SK-N-SH (cell line): ENCODE results near the gene MAGI2. TPM values are rescaled to one million over a fixed set of nuclear protein-coding genes. Genes with fewer than 3 reads are reported as not detected.

ENCODE experiments used
- CTCF ChIA-PET: fragments of 300-600, 350-600 bp; formaldehyde crosslinking; extraction: SDS; loops from one replicate; lab custom pipeline; 2021; lab: Yijun Ruan, JAX
- POLR2A ChIA-PET: fragments of 350-600 bp; sonication (Branson Sonifier 250); formaldehyde crosslinking; extraction: SDS; loops from one replicate; lab custom pipeline; 2020; ENCODE audit warnings: antibody characterized with exemption, inconsistent platforms; lab: Yijun Ruan, JAX
- DNase-seq: peaks from one replicate; pipeline ENCODE4 v3.0.0; 2012
- H2AFZ ChIP-seq: fragments of 200-600 bp; sonication (generic); 2 replicates; pipeline ENCODE4 v1.8.1; 2016; ENCODE audit warnings: antibody characterized with exemption, mild to moderate bottlenecking, low read depth
- H3F3A ChIP-seq: fragments of 200-600 bp; sonication (generic); replicated peaks from 2 replicates; pipeline ENCODE3; 2016; ENCODE audit warnings: antibody characterized with exemption, mild to moderate bottlenecking; ENCODE audit not compliant: insufficient read depth
- H3K27ac ChIP-seq, 2 experiments: fragments of 200-500 bp in 1 of 2; fragments of 200-600 bp in 1 of 2; sonication (Bioruptor generic) in 1 of 2; sonication (generic), shearing (Covaris generic) in 1 of 2; 2 replicates each; pipeline versions ENCODE4 v1.5.1 to v1.6.1; 2014 to 2016; ENCODE audit warnings: low read depth in 2 of 2, inconsistent platforms in 1 of 2, low read length in 1 of 2, mild to moderate bottlenecking in 1 of 2, mixed read lengths in 1 of 2
- H3K27me3 ChIP-seq: fragments of 200-600 bp; sonication (generic), shearing (Covaris generic); 2 replicates; pipeline ENCODE4 v1.6.1; 2016; ENCODE audit warnings: mixed run types; ENCODE audit not compliant: insufficient read depth
- H3K36me3 ChIP-seq, 2 experiments: fragments of 200-500 bp in 1 of 2; fragments of 200-600 bp in 1 of 2; sonication (Bioruptor generic) in 1 of 2; sonication (generic) in 1 of 2; replicated peaks in 1 of 2; 2 replicates each; pipeline versions ENCODE3 to v1.5.1; 2014 to 2016; ENCODE audit warnings: low read length in 1 of 2, mild to moderate bottlenecking in 1 of 2; ENCODE audit not compliant: insufficient read depth in 2 of 2, control insufficient read depth in 1 of 2
- H3K4me1 ChIP-seq, 2 experiments: fragments of 200-500 bp in 1 of 2; fragments of 200-600 bp in 1 of 2; sonication (Bioruptor generic) in 1 of 2; sonication (generic), shearing (Covaris generic) in 1 of 2; 2 replicates each; pipeline versions ENCODE4 v1.5.1 to v1.6.1; 2014 to 2016; ENCODE audit warnings: low read depth in 1 of 2, low read length in 1 of 2, mixed run types in 1 of 2; ENCODE audit not compliant: insufficient read depth in 2 of 2, control insufficient read depth in 1 of 2
- H3K4me2 ChIP-seq: fragments of 200-600 bp; sonication (generic), shearing (Covaris generic); 2 replicates; pipeline ENCODE4 v1.6.1; 2017; ENCODE audit warnings: mixed run types
- H3K4me3 ChIP-seq, 2 experiments: fragments of 200-500 bp in 1 of 2; fragments of 200-600 bp in 1 of 2; sonication (Bioruptor generic) in 1 of 2; sonication (generic), shearing (Covaris generic) in 1 of 2; 2 replicates each; pipeline versions ENCODE4 v1.5.1 to v1.8.1; 2014 to 2016; ENCODE audit warnings: low read depth in 2 of 2, inconsistent platforms in 1 of 2, low read length in 1 of 2, mild to moderate bottlenecking in 1 of 2, mixed read lengths in 1 of 2, moderate library complexity in 1 of 2
- H3K79me2 ChIP-seq: fragments of 200-600 bp; sonication (generic); 2 replicates; pipeline ENCODE4 v1.8.1; 2017; ENCODE audit warnings: mild to moderate bottlenecking; ENCODE audit not compliant: insufficient read depth
- H3K9ac ChIP-seq: fragments of 200-600 bp; sonication (generic); 2 replicates; pipeline ENCODE4 v1.6.1; 2017; ENCODE audit warnings: mixed run types
- H3K9me2 ChIP-seq: fragments of 200-600 bp; sonication (generic); 2 replicates; pipeline ENCODE4 v1.6.1; 2017; ENCODE audit warnings: mixed run types
- H3K9me3 ChIP-seq: fragments of 200-600 bp; sonication (generic); 2 replicates; pipeline ENCODE4 v1.6.1; 2017; ENCODE audit warnings: mixed run types, mild to moderate bottlenecking, moderate library complexity
- H4K20me1 ChIP-seq: fragments of 200-600 bp; sonication (generic); 2 replicates; pipeline ENCODE4 v1.6.1; 2017; ENCODE audit warnings: mild to moderate bottlenecking, mixed run types; ENCODE audit not compliant: insufficient read depth
- FOSL2 ChIP-seq: IDR thresholded peaks from 2 replicates; pipeline ENCODE4 v1.4.0; 2012; ENCODE audit warnings: low read depth, mild to moderate bottlenecking, moderate library complexity, borderline replicate concordance
- FOXJ3 ChIP-seq: sonication (generic); formaldehyde crosslinking; IDR thresholded peaks from 2 replicates; pipeline ENCODE4 v1.5.1; 2020; ENCODE audit warnings: mild to moderate bottlenecking, missing genetic modification reagents
- GABPA ChIP-seq: IDR thresholded peaks from 2 replicates; pipeline ENCODE4 v1.4.0; 2012; ENCODE audit warnings: low read depth, mild to moderate bottlenecking
- MEF2A ChIP-seq: IDR thresholded peaks from 2 replicates; pipeline ENCODE4 v1.4.0; 2012; ENCODE audit warnings: low read depth, borderline replicate concordance
- MXI1 ChIP-seq: IDR thresholded peaks from 2 replicates; pipeline ENCODE4 v1.6.1; 2012; ENCODE audit warnings: mild to moderate bottlenecking, low read depth, low read length, improper control_type of control experiment
- NRF1 ChIP-seq: IDR thresholded peaks from 2 replicates; pipeline ENCODE4 v1.6.1; 2012; ENCODE audit warnings: low read depth, mild to moderate bottlenecking, low read length
- POLR2AphosphoS5 ChIP-seq: IDR thresholded peaks from 2 replicates; pipeline ENCODE4 v1.6.1; 2012; ENCODE audit warnings: low read depth, low read length
- RAD21 ChIP-seq: IDR thresholded peaks from 2 replicates; pipeline ENCODE4 v1.6.1; 2012; ENCODE audit warnings: mild to moderate bottlenecking, low read length
- RFX5 ChIP-seq: IDR thresholded peaks from 2 replicates; pipeline ENCODE4 v1.6.1; 2012; ENCODE audit warnings: mild to moderate bottlenecking, improper control_type of control experiment, low read length
- RXRA ChIP-seq: IDR thresholded peaks from 2 replicates; pipeline ENCODE4 v1.4.0; 2012; ENCODE audit warnings: low read depth, mild to moderate bottlenecking, borderline replicate concordance
- SIN3A ChIP-seq: IDR thresholded peaks from 2 replicates; pipeline ENCODE4 v1.6.1; 2012; ENCODE audit warnings: low read depth, mild to moderate bottlenecking, low read length, moderate library complexity, borderline replicate concordance
- SMC3 ChIP-seq: IDR thresholded peaks from 2 replicates; pipeline ENCODE4 v1.6.1; 2012; ENCODE audit warnings: low read depth, low read length, improper control_type of control experiment
- TAF1 ChIP-seq: IDR thresholded peaks from 2 replicates; pipeline ENCODE4 v1.6.1; 2012; ENCODE audit warnings: low read depth, mild to moderate bottlenecking, low read length, moderate library complexity, borderline replicate concordance
- TCF12 ChIP-seq: IDR thresholded peaks from 2 replicates; pipeline ENCODE4 v1.4.0; 2012
- YY1 ChIP-seq: IDR thresholded peaks from 2 replicates; pipeline ENCODE4 v1.4.0; 2012; ENCODE audit warnings: low read depth, mild to moderate bottlenecking
- WGBS: methylation state at CpG from one replicate; pipeline ENCODE4 v1.1.6; 2017; ENCODE audit warnings: low lambda C conversion rate; 5-methylcytosine and 5-hydroxymethylcytosine counted together
- polyA plus RNA-seq, 3 experiments: library from polyadenylated mRNA; depleted of rRNA; stranded (reverse); fragments of >200 nt; gene quantifications; 2 replicates each; pipeline ENCODE4 v1.2.3, GENCODE V29; 2012
- TF ChIP-seq, protein P1 (sequence below): fragments of 200-600 bp; sonication (generic); IDR thresholded peaks from 2 replicates; pipeline ENCODE4 v1.6.1; 2017; ENCODE audit warnings: antibody characterized with exemption, mild to moderate bottlenecking, moderate library complexity
- TF ChIP-seq, protein P2 (sequence below): IDR thresholded peaks from 2 replicates; pipeline ENCODE4 v1.4.0; 2012; ENCODE audit warnings: low read depth, borderline replicate concordance
- TF ChIP-seq, protein P3 (sequence below): IDR thresholded peaks from 2 replicates; pipeline ENCODE4; 2012
- TF ChIP-seq, protein P4 (sequence below): IDR thresholded peaks from 2 replicates; pipeline ENCODE4 v1.6.1; 2012; ENCODE audit warnings: mild to moderate bottlenecking, low read depth, low read length, moderate library complexity
- TF ChIP-seq, protein P5 (sequence below): IDR thresholded peaks from 2 replicates; pipeline ENCODE4 v1.4.0; 2012; ENCODE audit warnings: low read depth
- TF ChIP-seq, protein P6 (sequence below): fragments of 150-350 bp; IDR thresholded peaks from 2 replicates; pipeline ENCODE4 v1.6.1; 2016; ENCODE audit warnings: mild to moderate bottlenecking, low read depth, low read length

The MAGI2 gene
- polyA plus RNA-seq, 1 of the 3 experiments (the other 2 are of a cell fraction) = 1.1 TPM

DNA sequence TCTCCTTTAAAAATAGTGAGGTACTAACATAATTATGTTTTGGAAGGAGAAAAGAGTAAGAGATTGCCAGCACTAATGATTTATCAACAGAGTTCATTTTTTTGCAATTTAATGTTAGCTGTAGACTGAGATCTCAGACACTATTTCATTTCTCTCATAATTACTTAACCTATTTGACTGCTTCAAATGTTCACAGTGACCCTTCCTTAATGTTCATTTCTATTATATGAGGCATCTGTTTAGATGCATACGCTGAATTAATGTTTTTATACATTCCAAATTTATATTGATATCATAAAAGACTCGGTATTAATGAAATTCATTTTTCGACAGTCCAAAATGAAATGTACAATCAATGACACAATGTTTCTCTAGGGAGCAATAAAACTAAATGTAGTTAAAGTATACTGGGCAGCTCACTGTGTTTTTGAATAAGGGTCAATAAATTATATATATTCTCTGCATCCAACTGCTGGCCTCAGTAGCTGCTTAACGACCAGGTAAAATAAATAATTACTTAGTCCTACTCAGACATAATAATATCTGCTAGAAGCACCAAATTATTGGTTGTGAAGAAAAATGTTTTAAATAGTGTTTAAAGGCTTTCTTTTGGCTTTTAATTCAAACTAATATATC is 373.4 kb downstream of the MAGI2 start:
- 73% methylated on average over 4 of the region's 4 CpGs for WGBS
- TF ChIP-seq POLR2AphosphoS5 (no peak), SMC3 (no peak), TCF12 (no peak), FOSL2 (no peak), RFX5 (no peak), RXRA (no peak), MXI1 (no peak), NRF1 (no peak), TAF1 (no peak), YY1 (no peak), MEF2A (no peak), SIN3A (no peak), GABPA (no peak)
- TF ChIP-seq, protein P1, sequence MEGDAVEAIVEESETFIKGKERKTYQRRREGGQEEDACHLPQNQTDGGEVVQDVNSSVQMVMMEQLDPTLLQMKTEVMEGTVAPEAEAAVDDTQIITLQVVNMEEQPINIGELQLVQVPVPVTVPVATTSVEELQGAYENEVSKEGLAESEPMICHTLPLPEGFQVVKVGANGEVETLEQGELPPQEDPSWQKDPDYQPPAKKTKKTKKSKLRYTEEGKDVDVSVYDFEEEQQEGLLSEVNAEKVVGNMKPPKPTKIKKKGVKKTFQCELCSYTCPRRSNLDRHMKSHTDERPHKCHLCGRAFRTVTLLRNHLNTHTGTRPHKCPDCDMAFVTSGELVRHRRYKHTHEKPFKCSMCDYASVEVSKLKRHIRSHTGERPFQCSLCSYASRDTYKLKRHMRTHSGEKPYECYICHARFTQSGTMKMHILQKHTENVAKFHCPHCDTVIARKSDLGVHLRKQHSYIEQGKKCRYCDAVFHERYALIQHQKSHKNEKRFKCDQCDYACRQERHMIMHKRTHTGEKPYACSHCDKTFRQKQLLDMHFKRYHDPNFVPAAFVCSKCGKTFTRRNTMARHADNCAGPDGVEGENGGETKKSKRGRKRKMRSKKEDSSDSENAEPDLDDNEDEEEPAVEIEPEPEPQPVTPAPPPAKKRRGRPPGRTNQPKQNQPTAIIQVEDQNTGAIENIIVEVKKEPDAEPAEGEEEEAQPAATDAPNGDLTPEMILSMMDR = no peak
- TF ChIP-seq, protein P2, sequence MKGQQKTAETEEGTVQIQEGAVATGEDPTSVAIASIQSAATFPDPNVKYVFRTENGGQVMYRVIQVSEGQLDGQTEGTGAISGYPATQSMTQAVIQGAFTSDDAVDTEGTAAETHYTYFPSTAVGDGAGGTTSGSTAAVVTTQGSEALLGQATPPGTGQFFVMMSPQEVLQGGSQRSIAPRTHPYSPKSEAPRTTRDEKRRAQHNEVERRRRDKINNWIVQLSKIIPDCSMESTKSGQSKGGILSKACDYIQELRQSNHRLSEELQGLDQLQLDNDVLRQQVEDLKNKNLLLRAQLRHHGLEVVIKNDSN = no peak
- TF ChIP-seq, protein P3, sequence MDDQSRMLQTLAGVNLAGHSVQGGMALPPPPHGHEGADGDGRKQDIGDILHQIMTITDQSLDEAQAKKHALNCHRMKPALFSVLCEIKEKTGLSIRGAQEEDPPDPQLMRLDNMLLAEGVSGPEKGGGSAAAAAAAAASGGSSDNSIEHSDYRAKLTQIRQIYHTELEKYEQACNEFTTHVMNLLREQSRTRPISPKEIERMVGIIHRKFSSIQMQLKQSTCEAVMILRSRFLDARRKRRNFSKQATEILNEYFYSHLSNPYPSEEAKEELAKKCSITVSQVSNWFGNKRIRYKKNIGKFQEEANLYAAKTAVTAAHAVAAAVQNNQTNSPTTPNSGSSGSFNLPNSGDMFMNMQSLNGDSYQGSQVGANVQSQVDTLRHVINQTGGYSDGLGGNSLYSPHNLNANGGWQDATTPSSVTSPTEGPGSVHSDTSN = no peak
- DNase-seq = no peak
- H3K4me3 ChIP-seq = no peak overlapping the region
- H3K27ac ChIP-seq = no peak overlapping the region
- ChIA-PET CTCF (no interaction called here), POLR2A (no interaction called here)
- H3K9me2 ChIP-seq = no peaks in the 10 kb centered on the region
- no peaks in the 10 kb centered on the region for H3K27me3 ChIP-seq
- peaks cover 15% of the 10 kb centered on the region; the same call in 1 of the 2 replicates for H3K9me3 ChIP-seq
- H3F3A ChIP-seq = peaks cover 4% of the 10 kb centered on the region
- no peaks in the 10 kb centered on the region for H4K20me1 ChIP-seq
- H3K4me1 ChIP-seq = no peaks in the 10 kb centered on the region; a peak in 1 of 4 replicates
- no peak overlapping the region for H3K9ac ChIP-seq
- H3K36me3 ChIP-seq = no peaks in the 10 kb centered on the region
- no peak overlapping the region for H3K4me2 ChIP-seq
- H2AFZ ChIP-seq = no peak overlapping the region
- H3K79me2 ChIP-seq = no peaks in the 10 kb centered on the region

DNA sequence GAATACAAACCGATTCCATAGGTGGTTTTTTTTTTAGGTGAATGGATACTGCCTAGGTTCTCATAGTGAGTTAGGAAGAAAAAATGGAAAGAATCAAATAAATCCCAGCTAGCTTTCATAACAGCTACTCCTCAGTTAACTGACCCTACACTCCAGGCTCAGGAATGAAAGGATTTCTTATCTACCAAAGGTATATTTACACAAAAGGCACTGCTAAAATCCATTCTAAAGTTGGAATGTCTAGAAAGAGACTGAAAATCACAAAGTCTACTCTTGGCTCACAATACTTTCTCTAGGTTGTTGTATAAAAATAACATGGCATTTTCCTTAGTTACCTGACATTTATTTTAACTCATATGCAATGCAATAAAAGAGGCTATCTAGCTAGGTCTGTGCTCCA is 375.2 kb downstream of the MAGI2 start:
- Histone ChIP-seq H4K20me1 (no peaks in the 10 kb centered on the region), H3K79me2 (no peaks in the 10 kb centered on the region), H3K4me2 (no peak overlapping the region), H3K9ac (no peak overlapping the region), H3K27me3 (no peaks in the 10 kb centered on the region), H2AFZ (no peak overlapping the region), H3K27ac (no peak overlapping the region), H3K4me1 (no peaks in the 10 kb centered on the region; a peak in 1 of 4 replicates), H3K4me3 (no peak overlapping the region), H3K9me3 (no peaks in the 10 kb centered on the region), H3K9me2 (no peaks in the 10 kb centered on the region), H3F3A (no peaks in the 10 kb centered on the region), H3K36me3 (no peaks in the 10 kb centered on the region)
- no peak for DNase-seq
- ChIA-PET POLR2A (no interaction called here), CTCF (no interaction called here)
- 48% methylated on average over 1 of the region's 1 CpG for WGBS
- TF ChIP-seq, protein P4, sequence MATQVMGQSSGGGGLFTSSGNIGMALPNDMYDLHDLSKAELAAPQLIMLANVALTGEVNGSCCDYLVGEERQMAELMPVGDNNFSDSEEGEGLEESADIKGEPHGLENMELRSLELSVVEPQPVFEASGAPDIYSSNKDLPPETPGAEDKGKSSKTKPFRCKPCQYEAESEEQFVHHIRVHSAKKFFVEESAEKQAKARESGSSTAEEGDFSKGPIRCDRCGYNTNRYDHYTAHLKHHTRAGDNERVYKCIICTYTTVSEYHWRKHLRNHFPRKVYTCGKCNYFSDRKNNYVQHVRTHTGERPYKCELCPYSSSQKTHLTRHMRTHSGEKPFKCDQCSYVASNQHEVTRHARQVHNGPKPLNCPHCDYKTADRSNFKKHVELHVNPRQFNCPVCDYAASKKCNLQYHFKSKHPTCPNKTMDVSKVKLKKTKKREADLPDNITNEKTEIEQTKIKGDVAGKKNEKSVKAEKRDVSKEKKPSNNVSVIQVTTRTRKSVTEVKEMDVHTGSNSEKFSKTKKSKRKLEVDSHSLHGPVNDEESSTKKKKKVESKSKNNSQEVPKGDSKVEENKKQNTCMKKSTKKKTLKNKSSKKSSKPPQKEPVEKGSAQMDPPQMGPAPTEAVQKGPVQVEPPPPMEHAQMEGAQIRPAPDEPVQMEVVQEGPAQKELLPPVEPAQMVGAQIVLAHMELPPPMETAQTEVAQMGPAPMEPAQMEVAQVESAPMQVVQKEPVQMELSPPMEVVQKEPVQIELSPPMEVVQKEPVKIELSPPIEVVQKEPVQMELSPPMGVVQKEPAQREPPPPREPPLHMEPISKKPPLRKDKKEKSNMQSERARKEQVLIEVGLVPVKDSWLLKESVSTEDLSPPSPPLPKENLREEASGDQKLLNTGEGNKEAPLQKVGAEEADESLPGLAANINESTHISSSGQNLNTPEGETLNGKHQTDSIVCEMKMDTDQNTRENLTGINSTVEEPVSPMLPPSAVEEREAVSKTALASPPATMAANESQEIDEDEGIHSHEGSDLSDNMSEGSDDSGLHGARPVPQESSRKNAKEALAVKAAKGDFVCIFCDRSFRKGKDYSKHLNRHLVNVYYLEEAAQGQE = no peak
- TF ChIP-seq, protein P5, sequence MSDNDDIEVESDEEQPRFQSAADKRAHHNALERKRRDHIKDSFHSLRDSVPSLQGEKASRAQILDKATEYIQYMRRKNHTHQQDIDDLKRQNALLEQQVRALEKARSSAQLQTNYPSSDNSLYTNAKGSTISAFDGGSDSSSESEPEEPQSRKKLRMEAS = no peak
- TF ChIP-seq RAD21 (no peak), FOSL2 (no peak), SMC3 (no peak), FOXJ3 (CRISPR knock-in tag) (no peak)
- TF ChIP-seq, protein P6, sequence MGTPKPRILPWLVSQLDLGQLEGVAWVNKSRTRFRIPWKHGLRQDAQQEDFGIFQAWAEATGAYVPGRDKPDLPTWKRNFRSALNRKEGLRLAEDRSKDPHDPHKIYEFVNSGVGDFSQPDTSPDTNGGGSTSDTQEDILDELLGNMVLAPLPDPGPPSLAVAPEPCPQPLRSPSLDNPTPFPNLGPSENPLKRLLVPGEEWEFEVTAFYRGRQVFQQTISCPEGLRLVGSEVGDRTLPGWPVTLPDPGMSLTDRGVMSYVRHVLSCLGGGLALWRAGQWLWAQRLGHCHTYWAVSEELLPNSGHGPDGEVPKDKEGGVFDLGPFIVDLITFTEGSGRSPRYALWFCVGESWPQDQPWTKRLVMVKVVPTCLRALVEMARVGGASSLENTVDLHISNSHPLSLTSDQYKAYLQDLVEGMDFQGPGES = no peak
